ENCODE data around the gene SNRPD2.

SNRPD2 gene

DNA sequence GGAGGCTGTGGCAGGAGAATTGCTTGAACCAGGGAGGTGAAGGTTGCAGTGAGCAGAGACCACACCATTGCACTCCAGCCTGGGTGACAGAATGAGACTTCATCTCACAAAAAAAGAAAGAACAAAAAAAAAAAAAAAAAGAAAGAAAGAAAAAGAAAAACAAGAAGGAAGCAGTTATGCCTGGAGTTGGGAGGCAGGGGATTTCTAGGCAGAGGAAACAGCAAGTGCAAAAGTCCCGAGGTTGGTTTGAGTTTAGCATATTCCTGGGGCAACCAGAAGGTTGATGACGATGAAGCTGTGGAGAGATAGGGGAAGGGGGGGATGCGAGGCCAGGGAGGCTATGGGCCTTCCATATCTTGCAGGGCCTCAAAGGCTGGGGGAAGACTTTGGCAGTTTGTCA lies 41.0 kb downstream of the SNRPD2 start:
- Histone ChIP-seq H3K27me3 (ENCODE audit: insufficient read depth, low read depth, severe bottlenecking) (no peaks in the 10 kb centered on the region), H3K27ac (no peak overlapping the region), H3K4me3 (ENCODE audit: low read depth, low read length) (no peak overlapping the region), H3K36me3 (no peaks in the 10 kb centered on the region), H3K9me3 (ENCODE audit: severe bottlenecking) (no peaks in the 10 kb centered on the region)
- TF ChIP-seq, protein P1, sequence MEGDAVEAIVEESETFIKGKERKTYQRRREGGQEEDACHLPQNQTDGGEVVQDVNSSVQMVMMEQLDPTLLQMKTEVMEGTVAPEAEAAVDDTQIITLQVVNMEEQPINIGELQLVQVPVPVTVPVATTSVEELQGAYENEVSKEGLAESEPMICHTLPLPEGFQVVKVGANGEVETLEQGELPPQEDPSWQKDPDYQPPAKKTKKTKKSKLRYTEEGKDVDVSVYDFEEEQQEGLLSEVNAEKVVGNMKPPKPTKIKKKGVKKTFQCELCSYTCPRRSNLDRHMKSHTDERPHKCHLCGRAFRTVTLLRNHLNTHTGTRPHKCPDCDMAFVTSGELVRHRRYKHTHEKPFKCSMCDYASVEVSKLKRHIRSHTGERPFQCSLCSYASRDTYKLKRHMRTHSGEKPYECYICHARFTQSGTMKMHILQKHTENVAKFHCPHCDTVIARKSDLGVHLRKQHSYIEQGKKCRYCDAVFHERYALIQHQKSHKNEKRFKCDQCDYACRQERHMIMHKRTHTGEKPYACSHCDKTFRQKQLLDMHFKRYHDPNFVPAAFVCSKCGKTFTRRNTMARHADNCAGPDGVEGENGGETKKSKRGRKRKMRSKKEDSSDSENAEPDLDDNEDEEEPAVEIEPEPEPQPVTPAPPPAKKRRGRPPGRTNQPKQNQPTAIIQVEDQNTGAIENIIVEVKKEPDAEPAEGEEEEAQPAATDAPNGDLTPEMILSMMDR (IDR thresholded peaks at IDR 0.05; ENCODE audit: low read depth, low read length): no peak
- DNase-seq: no peak

DNA sequence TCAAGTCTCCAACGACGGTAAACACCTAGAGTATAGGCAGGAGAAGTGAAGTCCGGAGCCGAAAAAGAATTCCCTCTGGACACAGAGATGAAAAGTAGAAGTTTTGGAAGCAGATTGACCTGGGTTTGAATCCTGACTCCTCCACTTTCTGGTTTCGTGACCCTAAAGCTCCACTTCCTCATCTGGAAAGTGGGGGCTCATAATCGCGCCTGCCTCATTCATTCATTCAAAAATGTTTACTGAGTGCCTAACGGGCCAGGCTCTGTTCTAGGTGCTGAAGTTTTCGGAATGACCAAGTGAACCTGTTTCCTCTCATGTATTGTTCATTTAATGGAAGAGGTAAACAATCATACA lies 45.4 kb downstream of the SNRPD2 start:
- H3K9me3 ChIP-seq (ENCODE audit: severe bottlenecking): no peaks in the 10 kb centered on the region
- no peaks in the 10 kb centered on the region for H3K27me3 ChIP-seq (ENCODE audit: insufficient read depth, low read depth, severe bottlenecking)
- DNase-seq: no peak
- H3K27ac ChIP-seq: peak overlapping the region; percentile 53
- no peaks in the 10 kb centered on the region for H3K36me3 ChIP-seq
- TF ChIP-seq, protein P1 (IDR thresholded peaks at IDR 0.05; ENCODE audit: low read depth, low read length): no peak
- H3K4me3 ChIP-seq (ENCODE audit: low read depth, low read length): no peak overlapping the region

- peak overlapping the region; percentile 59 for H3K27ac ChIP-seq
- peak; percentile 98 for DNase-seq
- H3K9me3 ChIP-seq (ENCODE audit: severe bottlenecking): no peaks in the 10 kb centered on the region
- H3K27me3 ChIP-seq (ENCODE audit: insufficient read depth, low read depth, severe bottlenecking): no peaks in the 10 kb centered on the region
- TF ChIP-seq, protein P1 (IDR thresholded peaks at IDR 0.05; ENCODE audit: low read depth, low read length): no peak
- no peaks in the 10 kb centered on the region for H3K36me3 ChIP-seq
- peak overlapping the region; percentile 43 for H3K4me3 ChIP-seq (ENCODE audit: low read depth, low read length)
Observed at GRCh38 chr19:45645631-45646344, 46.0 kb downstream of the SNRPD2 start.

DNA sequence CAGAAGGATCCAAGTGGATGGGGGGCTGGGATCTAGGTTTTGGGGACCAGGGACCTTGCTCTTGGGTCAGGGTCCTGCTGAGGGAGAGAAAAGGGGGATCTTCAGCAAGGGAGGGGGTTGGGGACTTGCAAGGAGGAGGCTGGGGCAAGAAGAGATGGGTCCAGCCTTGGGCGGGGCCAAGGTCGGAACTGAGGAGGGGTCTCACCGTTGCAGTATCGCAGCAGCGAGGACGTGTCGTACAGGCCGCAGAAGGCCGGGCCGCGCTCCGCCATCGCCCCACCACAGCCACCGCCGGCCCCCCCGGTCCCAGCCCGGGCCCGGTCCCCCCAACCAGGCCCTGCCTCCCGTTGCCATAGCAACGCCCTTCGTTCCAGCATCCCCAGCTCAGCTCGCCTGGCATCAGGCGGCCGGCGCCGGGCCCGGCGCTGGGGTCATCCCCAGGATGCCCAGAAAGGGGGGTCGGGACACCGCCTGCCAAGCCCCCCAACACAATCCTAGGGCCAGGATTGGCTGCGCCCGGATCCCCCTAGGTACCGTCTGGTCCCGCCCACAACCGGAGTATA lies 46.6 kb downstream of the SNRPD2 start:
- peak overlapping the region; percentile 59 for H3K27ac ChIP-seq
- H3K9me3 ChIP-seq (ENCODE audit: severe bottlenecking): no peaks in the 10 kb centered on the region
- DNase-seq: no peak
- peak overlapping the region; percentile 43 for H3K4me3 ChIP-seq (ENCODE audit: low read depth, low read length)
- H3K36me3 ChIP-seq: no peaks in the 10 kb centered on the region
- no peaks in the 10 kb centered on the region for H3K27me3 ChIP-seq (ENCODE audit: insufficient read depth, low read depth, severe bottlenecking)
- TF ChIP-seq, protein P1 (IDR thresholded peaks at IDR 0.05; ENCODE audit: low read depth, low read length): no peak

DNA sequence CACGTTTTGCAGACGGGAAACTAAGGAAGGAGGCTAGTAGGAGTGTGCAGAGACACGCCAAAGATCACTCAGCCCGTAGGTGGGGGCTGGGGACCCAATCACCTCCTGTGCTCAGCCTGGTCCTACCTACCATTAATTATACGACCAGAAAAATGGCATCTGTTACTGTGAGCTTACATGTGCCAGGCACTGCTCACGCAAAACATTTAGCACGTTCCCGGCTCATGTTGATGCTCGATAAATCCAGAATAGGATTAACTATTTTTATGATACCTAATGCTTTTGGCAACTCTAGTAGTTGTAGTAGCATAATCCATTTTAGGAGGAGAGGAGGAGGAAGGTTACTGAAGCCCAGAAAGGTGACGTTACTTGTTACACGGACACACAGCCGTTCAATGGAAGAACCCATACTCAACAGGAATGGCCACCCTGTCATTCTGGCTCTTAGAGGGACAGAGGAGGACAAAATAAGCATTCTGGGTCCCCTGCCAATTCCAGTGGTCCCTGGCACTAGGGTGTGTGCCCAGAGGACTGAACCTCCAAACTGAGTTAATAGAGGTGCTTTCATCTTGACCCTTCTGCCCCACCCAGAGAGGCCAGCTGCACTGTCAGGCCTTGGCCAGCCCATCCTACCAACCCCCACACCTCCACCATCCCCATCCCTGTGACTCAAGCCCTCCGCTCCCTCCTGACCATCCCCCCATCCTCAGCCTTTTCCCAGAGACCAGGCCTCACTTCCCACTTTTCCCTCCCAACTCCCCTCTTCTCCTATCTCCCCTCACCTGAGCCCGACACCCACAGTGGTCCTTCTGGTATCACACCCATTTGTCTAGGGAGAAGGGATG lies 47.6 kb downstream of the SNRPD2 start:
- Histone ChIP-seq H3K4me3 (ENCODE audit: low read depth, low read length) (peak overlapping the region; percentile 52), H3K27ac (no peak overlapping the region), H3K27me3 (ENCODE audit: insufficient read depth, low read depth, severe bottlenecking) (no peaks in the 10 kb centered on the region), H3K36me3 (no peaks in the 10 kb centered on the region), H3K9me3 (ENCODE audit: severe bottlenecking) (no peaks in the 10 kb centered on the region)
- TF ChIP-seq, protein P1 (IDR thresholded peaks at IDR 0.05; ENCODE audit: low read depth, low read length): no peak
- no peak for DNase-seq

All from WERI-Rb-1 (cell line).